ENCODE measurements around the gene YEATS4.

DNA sequence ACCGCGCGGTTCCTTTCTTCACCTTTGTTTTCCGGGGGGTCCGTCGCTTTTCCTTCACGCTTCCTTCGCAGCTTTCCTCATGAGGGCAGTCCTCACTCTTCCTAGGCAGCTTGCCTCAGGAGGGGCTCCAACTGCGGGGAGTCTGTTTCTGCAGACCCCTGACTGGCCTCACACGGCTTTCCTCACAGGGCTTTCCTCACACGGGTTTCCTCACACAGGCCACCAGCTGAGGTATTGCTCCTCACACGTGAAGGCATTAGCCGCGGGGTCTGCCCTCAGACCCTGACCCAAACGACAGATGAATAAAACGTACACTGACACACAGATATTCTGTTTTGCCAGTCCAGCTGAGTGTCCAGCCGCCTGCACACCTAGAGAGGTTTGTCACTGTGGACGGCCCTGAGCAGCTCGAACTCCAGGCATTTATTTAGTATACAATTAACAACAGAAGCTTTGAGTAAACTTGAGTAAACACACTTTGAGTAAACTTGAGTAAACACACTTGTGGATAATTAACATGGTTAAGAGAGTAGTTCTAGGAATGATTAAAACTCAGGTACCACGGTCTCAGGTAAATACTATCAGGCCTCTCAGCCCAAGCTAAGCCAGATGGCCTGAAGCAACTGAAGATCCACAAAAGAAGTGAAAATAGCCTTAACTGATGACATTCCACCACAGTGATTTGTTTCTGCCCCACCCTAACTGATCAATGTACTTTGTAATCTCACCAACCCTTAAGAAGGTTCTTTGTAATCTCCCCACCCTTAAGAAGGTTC, 27.4 kb upstream of the YEATS4 start:
- TF ChIP-seq POLR2A (IDR thresholded peaks at IDR 0.05) = no peak
- TF ChIP-seq, protein P1, sequence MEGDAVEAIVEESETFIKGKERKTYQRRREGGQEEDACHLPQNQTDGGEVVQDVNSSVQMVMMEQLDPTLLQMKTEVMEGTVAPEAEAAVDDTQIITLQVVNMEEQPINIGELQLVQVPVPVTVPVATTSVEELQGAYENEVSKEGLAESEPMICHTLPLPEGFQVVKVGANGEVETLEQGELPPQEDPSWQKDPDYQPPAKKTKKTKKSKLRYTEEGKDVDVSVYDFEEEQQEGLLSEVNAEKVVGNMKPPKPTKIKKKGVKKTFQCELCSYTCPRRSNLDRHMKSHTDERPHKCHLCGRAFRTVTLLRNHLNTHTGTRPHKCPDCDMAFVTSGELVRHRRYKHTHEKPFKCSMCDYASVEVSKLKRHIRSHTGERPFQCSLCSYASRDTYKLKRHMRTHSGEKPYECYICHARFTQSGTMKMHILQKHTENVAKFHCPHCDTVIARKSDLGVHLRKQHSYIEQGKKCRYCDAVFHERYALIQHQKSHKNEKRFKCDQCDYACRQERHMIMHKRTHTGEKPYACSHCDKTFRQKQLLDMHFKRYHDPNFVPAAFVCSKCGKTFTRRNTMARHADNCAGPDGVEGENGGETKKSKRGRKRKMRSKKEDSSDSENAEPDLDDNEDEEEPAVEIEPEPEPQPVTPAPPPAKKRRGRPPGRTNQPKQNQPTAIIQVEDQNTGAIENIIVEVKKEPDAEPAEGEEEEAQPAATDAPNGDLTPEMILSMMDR (IDR thresholded peaks at IDR 0.05) = no peak

Data from lower leg skin (tissue), 3 donors.